HFF-Myc (cell line): Measurements from ENCODE around the gene ZKSCAN3.

Source experiments
- DNase-seq: peaks from one replicate; pipeline ENCODE4 v3.0.0-alpha.2; 2011; ENCODE audit warnings: low read depth; ENCODE audit errors: extremely low read depth
- H3K4me3 ChIP-seq: replicated peaks from 2 replicates; pipeline ENCODE4 v1.5.1; 2011; ENCODE audit warnings: low read depth, mild to moderate bottlenecking, control low read depth, low read length
- TF ChIP-seq, protein P1 (sequence below): IDR thresholded peaks from 2 replicates; pipeline ENCODE4 v1.5.1; 2012; ENCODE audit warnings: mild to moderate bottlenecking, low read depth, low read length, control low read depth; ENCODE audit errors: missing control alignments

ZKSCAN3 gene

DNA sequence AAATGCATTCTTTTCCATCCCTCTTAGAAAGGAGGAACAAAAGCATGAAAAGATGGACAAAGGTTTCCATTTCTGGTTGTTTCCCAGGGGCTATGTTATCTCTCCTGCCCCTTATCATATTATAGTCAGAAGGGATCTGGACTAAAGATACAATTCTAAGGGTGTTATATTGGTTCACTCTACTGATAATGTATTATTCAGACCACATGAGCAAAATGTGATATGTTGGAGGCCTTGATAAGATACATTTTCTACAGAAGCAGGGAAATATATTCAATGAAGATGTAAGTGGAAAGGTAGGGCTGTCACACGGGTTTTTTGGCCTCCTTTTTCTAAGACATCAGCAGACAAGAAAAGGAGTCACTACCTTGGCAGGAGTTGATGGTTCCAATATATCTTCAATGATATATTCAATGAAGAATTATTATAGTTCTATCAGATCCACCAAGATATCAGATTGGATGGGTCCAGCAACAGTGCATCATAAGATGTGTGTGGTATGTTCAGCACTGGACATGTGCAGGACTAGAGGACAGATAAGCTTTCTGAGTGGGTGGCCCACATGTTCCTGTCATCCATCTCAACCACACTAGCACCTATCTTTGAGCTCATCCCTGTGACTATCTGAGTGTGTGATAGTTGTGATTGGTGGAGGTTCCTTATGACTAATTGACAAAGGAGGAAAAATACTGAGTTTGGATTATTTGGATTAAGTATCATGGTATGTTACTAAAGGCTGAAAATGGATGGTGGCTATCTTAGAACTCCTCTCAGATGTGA, 5.7 kb upstream of the ZKSCAN3 start:
- no peak for DNase-seq

DNA sequence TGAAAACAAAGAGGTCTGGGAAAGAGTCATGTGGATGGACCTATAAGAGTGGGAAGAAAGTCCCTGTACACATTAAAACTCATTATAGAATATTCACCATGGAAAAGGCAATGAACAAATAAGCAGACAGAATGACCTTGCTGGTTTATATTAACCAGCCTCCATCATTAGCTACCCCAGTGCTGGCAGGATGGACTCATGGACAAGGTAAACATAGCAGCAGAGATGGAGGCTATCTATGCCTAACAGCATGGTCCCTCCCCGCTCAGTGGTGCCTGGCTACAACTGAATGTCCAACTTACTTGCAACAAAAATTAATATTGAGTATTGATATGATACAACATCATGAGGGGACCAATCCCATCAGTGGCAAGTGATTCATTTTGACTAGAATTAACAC, 4.5 kb upstream of the ZKSCAN3 start:
- no peak overlapping the region for H3K4me3 ChIP-seq
- no peak for DNase-seq
- TF ChIP-seq, protein P1, sequence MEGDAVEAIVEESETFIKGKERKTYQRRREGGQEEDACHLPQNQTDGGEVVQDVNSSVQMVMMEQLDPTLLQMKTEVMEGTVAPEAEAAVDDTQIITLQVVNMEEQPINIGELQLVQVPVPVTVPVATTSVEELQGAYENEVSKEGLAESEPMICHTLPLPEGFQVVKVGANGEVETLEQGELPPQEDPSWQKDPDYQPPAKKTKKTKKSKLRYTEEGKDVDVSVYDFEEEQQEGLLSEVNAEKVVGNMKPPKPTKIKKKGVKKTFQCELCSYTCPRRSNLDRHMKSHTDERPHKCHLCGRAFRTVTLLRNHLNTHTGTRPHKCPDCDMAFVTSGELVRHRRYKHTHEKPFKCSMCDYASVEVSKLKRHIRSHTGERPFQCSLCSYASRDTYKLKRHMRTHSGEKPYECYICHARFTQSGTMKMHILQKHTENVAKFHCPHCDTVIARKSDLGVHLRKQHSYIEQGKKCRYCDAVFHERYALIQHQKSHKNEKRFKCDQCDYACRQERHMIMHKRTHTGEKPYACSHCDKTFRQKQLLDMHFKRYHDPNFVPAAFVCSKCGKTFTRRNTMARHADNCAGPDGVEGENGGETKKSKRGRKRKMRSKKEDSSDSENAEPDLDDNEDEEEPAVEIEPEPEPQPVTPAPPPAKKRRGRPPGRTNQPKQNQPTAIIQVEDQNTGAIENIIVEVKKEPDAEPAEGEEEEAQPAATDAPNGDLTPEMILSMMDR = no peak

More for the DNA sequence above, 5.7 kb upstream of the ZKSCAN3 start:
- H3K4me3 ChIP-seq = no peak overlapping the region
- TF ChIP-seq, protein P1 = no peak

DNA sequence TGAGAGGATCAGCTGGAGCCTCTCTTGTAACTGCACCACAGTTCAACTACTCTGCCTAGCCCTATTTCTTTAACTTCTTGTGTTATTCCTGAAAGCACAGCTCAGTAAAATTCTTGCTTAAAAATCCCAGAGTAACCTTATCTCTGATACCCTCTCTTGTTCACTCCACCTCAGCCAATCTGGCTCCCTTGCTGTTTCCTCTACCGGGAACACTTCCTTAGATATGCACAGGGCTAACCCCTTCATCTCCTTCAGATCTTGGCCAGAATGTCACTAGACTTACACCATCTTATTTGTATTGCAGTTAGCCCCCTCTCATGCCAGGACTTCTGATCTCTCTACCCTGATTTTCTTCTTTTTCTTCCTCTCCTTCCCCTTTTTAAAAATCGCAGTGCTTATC, 2.6 kb upstream of the ZKSCAN3 start:
- H3K4me3 ChIP-seq = no peak overlapping the region
- TF ChIP-seq, protein P1 = no peak
- no peak for DNase-seq

DNA sequence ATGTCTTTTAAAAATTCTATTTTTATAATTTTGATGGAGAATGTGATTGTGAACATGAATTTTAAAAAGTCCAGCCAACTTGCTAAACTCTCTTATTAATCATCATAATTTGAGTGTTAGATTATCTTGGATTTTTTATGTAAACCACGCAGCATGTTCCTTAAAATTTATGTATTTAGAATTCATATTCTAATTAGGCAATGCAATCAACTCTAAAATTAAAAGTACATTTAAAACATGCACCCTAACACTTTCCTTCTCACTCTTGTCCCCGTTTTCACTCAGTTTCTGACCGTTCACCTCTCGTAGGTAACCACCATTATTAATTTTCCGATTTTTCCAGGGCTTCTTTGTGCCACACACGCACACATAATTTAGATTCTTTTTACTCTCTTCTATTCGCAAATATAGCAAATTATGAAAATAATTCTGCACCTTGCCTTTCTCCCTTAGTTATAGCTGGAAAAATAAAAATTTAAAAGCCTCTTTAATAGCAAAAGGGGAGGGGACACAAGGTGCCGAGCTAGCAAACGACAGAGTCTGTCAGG, 329 bp upstream of the ZKSCAN3 start:
- peak overlapping the region; percentile 84 for H3K4me3 ChIP-seq
- no peak for DNase-seq
- TF ChIP-seq, protein P1 = no peak

DNA sequence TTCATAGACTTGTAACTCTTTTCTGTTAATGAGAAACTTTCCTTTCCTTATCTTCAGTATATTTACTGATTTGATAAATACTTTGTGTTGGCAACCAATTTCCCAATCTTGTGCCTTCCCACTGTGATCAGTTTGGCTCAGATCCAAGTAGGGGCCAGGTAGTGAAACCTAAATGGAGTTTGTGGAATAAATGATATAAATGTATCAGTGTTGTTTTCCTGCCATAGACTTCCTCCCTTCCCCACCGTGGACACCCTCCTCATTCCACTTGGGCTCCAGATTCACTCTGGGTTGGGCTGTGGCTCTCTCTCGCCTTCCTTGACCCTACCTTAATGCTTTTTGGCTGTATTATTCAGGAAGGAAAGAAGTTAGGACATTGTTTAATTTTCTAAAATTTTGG, 1.3 kb downstream of the ZKSCAN3 start:
- TF ChIP-seq, protein P1 = no peak
- peak overlapping the region; percentile 84 for H3K4me3 ChIP-seq
- no peak for DNase-seq

DNA sequence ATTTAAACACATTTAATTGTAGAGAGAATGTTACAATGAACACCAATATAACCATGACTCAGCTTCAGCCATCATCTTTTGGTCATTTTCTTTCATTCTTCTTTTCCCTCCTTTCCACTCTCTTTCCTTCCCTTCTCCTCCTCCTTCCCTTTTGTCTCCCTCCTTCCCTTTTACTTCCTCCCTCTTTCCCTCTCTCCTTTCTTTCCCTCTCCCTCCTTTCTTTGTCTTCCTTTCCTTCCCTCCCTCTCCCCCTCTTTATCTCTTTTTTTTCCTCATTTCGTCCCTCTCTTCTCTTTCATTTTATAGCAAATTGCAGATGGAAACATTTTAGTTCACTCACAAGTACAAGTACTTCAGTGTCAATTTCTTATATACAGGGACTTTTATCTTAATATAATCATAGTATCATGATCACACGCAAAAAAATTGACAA, 1.8 kb downstream of the ZKSCAN3 start:
- no peak for DNase-seq
- no peak overlapping the region for H3K4me3 ChIP-seq
- TF ChIP-seq, protein P1 = no peak
